NT2/D1 (cell line): Measurements from ENCODE around the gene MAU2.

Experiments used
- YY1 ChIP-seq: IDR thresholded peaks from 2 replicates; pipeline ENCODE4 v1.6.1; 2011; ENCODE audit not compliant: insufficient read length, insufficient read depth
- ZNF274 ChIP-seq: IDR thresholded peaks from 2 replicates; pipeline ENCODE4 v1.6.1; 2011; ENCODE audit warnings: mild to moderate bottlenecking, low read depth, low read length

GRCh38 chr19:19274716-19275565 is 45.7 kb upstream of the MAU2 start:
- TF ChIP-seq YY1 (no peak), ZNF274 (no peak)
